ENCODE measurements around the gene ETNPPL. TPM values are rescaled to one million over a fixed set of nuclear protein-coding genes. Genes with fewer than 3 reads are reported as not detected.

Gene ETNPPL
- polyA plus RNA-seq, 1 donor from 2014 or later, result 0.45 TPM

- TF ChIP-seq RAD21 (conservative IDR thresholded peaks at IDR 0.05), result no peak
- no peak for TF ChIP-seq EZH2 (IDR thresholded peaks at IDR 0.05; ENCODE audit: borderline replicate concordance, insufficient read depth, low read length, poor library complexity, severe bottlenecking)
- TF ChIP-seq, protein P1, sequence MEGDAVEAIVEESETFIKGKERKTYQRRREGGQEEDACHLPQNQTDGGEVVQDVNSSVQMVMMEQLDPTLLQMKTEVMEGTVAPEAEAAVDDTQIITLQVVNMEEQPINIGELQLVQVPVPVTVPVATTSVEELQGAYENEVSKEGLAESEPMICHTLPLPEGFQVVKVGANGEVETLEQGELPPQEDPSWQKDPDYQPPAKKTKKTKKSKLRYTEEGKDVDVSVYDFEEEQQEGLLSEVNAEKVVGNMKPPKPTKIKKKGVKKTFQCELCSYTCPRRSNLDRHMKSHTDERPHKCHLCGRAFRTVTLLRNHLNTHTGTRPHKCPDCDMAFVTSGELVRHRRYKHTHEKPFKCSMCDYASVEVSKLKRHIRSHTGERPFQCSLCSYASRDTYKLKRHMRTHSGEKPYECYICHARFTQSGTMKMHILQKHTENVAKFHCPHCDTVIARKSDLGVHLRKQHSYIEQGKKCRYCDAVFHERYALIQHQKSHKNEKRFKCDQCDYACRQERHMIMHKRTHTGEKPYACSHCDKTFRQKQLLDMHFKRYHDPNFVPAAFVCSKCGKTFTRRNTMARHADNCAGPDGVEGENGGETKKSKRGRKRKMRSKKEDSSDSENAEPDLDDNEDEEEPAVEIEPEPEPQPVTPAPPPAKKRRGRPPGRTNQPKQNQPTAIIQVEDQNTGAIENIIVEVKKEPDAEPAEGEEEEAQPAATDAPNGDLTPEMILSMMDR (IDR thresholded peaks at IDR 0.05; ENCODE audit: poor library complexity, severe bottlenecking), result no peak
- TF ChIP-seq MXI1 (conservative IDR thresholded peaks at IDR 0.05; ENCODE audit: poor library complexity, severe bottlenecking), result no peak
- no peak for TF ChIP-seq SMC3 (conservative IDR thresholded peaks at IDR 0.05; ENCODE audit: poor library complexity)
- no peak for TF ChIP-seq TAF1 (IDR thresholded peaks at IDR 0.05; ENCODE audit: low read depth)
- TF ChIP-seq POLR2AphosphoS5 (IDR thresholded peaks at IDR 0.05), result no peak
- no peaks in the 10 kb centered on the region for H3K9me2 ChIP-seq (ENCODE audit: insufficient read depth, low read length)
- H3K4me2 ChIP-seq (ENCODE audit: low read length), result no peak overlapping the region
- no peak overlapping the region for H3K27ac ChIP-seq (ENCODE audit: low read length)
- no peaks in the 10 kb centered on the region for H3F3A ChIP-seq (ENCODE audit: insufficient read depth, low read length, poor library complexity, severe bottlenecking)
- H3K36me3 ChIP-seq (ENCODE audit: insufficient read depth, low read length), result no peaks in the 10 kb centered on the region
- no peaks in the 10 kb centered on the region for H3K27me3 ChIP-seq (ENCODE audit: insufficient read depth, low read depth, low read length)
- H3K79me2 ChIP-seq (replicated peaks; ENCODE audit: insufficient read depth, low read length), result no peaks in the 10 kb centered on the region
- no peak overlapping the region for H2AFZ ChIP-seq (ENCODE audit: low read depth, low read length)
- no peaks in the 10 kb centered on the region for H3K9me3 ChIP-seq (ENCODE audit: low read length)
- no peak overlapping the region for H3K9ac ChIP-seq (ENCODE audit: low read length)
- H3K4me3 ChIP-seq (ENCODE audit: low read length), result no peak overlapping the region
- H4K20me1 ChIP-seq (ENCODE audit: insufficient read depth), result no peaks in the 10 kb centered on the region
Measured at GRCh38 chr4:108749119-108749518, 13.7 kb downstream of the ETNPPL start.

GRCh38 chr4:108746511-108746910 is 16.3 kb downstream of the ETNPPL start:
- no peaks in the 10 kb centered on the region for H3K36me3 ChIP-seq (ENCODE audit: insufficient read depth, low read length)
- H3K27ac ChIP-seq (ENCODE audit: low read length), result no peak overlapping the region
- no peaks in the 10 kb centered on the region for H3K9me3 ChIP-seq (ENCODE audit: low read length)
- no peaks in the 10 kb centered on the region for H3K79me2 ChIP-seq (replicated peaks; ENCODE audit: insufficient read depth, low read length)
- H3K9ac ChIP-seq (ENCODE audit: low read length), result no peak overlapping the region
- H2AFZ ChIP-seq (ENCODE audit: low read depth, low read length), result no peak overlapping the region
- H3K4me2 ChIP-seq (ENCODE audit: low read length), result no peak overlapping the region
- H4K20me1 ChIP-seq (ENCODE audit: insufficient read depth), result no peaks in the 10 kb centered on the region
- TF ChIP-seq EP300 (conservative IDR thresholded peaks at IDR 0.05; ENCODE audit: poor library complexity, severe bottlenecking) (no peak), SMC3 (conservative IDR thresholded peaks at IDR 0.05; ENCODE audit: poor library complexity) (no peak), MXI1 (conservative IDR thresholded peaks at IDR 0.05; ENCODE audit: poor library complexity, severe bottlenecking) (no peak), RAD21 (conservative IDR thresholded peaks at IDR 0.05) (no peak), EZH2 (IDR thresholded peaks at IDR 0.05; ENCODE audit: borderline replicate concordance, insufficient read depth, low read length, poor library complexity, severe bottlenecking) (no peak)
- TF ChIP-seq, protein P1 (IDR thresholded peaks at IDR 0.05; ENCODE audit: poor library complexity, severe bottlenecking), result no peak
- TF ChIP-seq, protein P2, sequence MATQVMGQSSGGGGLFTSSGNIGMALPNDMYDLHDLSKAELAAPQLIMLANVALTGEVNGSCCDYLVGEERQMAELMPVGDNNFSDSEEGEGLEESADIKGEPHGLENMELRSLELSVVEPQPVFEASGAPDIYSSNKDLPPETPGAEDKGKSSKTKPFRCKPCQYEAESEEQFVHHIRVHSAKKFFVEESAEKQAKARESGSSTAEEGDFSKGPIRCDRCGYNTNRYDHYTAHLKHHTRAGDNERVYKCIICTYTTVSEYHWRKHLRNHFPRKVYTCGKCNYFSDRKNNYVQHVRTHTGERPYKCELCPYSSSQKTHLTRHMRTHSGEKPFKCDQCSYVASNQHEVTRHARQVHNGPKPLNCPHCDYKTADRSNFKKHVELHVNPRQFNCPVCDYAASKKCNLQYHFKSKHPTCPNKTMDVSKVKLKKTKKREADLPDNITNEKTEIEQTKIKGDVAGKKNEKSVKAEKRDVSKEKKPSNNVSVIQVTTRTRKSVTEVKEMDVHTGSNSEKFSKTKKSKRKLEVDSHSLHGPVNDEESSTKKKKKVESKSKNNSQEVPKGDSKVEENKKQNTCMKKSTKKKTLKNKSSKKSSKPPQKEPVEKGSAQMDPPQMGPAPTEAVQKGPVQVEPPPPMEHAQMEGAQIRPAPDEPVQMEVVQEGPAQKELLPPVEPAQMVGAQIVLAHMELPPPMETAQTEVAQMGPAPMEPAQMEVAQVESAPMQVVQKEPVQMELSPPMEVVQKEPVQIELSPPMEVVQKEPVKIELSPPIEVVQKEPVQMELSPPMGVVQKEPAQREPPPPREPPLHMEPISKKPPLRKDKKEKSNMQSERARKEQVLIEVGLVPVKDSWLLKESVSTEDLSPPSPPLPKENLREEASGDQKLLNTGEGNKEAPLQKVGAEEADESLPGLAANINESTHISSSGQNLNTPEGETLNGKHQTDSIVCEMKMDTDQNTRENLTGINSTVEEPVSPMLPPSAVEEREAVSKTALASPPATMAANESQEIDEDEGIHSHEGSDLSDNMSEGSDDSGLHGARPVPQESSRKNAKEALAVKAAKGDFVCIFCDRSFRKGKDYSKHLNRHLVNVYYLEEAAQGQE (IDR thresholded peaks at IDR 0.05; ENCODE audit: borderline replicate concordance), result no peak
- no peaks in the 10 kb centered on the region for H3K27me3 ChIP-seq (ENCODE audit: insufficient read depth, low read depth, low read length)
- H3F3A ChIP-seq (ENCODE audit: insufficient read depth, low read length, poor library complexity, severe bottlenecking), result no peaks in the 10 kb centered on the region
- H3K9me2 ChIP-seq (ENCODE audit: insufficient read depth, low read length), result no peaks in the 10 kb centered on the region
- no peak overlapping the region for H3K4me3 ChIP-seq (ENCODE audit: low read length)

Measured in neural cell (in vitro differentiated cells).